Measurements from ENCODE around the gene GALNTL6.
A peak's percentile ranks its signal among the peaks of the same experiment; 100 is the strongest.

The GALNTL6 gene

DNA sequence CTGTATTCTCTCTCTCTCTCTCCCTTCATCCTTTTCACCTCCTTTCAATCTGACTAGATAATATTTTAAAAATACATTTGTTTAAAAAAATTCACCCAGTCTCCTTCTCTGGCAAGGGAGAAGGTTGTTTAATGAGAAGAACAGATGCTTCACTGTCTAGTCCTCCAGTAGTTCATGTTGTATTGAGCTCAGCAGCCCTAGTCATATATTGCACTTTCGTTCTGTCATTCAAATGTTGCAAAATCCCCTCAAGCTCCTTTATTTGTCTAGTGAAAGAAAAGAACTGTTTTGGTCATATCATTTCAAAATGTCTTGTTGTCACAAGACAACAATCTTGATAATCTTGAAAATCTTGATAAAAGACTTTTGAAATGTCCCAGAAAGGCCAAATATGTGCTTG is 248.0 kb downstream of the GALNTL6 start:
- no peak overlapping the region for H3K4me3 ChIP-seq (ENCODE audit: low read length)
- H3K9ac ChIP-seq (ENCODE audit: low read length) = no peak overlapping the region
- H3K36me3 ChIP-seq (ENCODE audit: control insufficient read depth, insufficient read depth, low read length, severe bottlenecking) = no peaks in the 10 kb centered on the region
- H3K4me1 ChIP-seq (ENCODE audit: control insufficient read depth, insufficient read depth, low read length) = no peaks in the 10 kb centered on the region
- DNase-seq (ENCODE audit: low read depth) = peak; percentile 5
- no peaks in the 10 kb centered on the region for H3K27me3 ChIP-seq (replicated peaks; ENCODE audit: control insufficient read depth, insufficient read depth, low read length)
- no peaks in the 10 kb centered on the region for H3K9me3 ChIP-seq (ENCODE audit: control insufficient read depth, low read length)

DNA sequence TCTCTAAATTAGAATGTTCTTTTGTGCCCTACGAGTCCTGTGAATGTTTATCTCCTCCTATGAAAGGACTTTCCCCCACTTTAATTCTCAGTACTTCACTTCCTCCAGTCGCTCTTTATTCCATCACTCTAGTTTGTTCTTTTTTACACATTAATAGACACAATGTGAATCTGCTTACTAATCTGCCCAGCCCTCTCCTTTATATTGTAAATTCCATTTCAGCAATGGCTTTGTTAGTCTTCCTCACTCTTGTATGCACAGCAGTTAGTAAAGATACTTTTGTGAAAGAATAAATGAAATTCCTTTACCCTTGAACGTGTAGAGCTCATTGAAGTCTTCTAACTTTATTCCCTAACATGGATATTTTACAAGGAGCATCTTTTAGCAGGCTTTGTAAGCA is 255.3 kb downstream of the GALNTL6 start:
- no peak overlapping the region for H3K9ac ChIP-seq (ENCODE audit: low read length)
- no peaks in the 10 kb centered on the region for H3K36me3 ChIP-seq (ENCODE audit: control insufficient read depth, insufficient read depth, low read length, severe bottlenecking)
- DNase-seq (ENCODE audit: low read depth) = no peak
- H3K4me3 ChIP-seq (ENCODE audit: low read length) = no peak overlapping the region
- H3K4me1 ChIP-seq (ENCODE audit: control insufficient read depth, insufficient read depth, low read length) = no peaks in the 10 kb centered on the region
- no peaks in the 10 kb centered on the region for H3K9me3 ChIP-seq (ENCODE audit: control insufficient read depth, low read length)
- H3K27me3 ChIP-seq (replicated peaks; ENCODE audit: control insufficient read depth, insufficient read depth, low read length) = no peaks in the 10 kb centered on the region

DNA sequence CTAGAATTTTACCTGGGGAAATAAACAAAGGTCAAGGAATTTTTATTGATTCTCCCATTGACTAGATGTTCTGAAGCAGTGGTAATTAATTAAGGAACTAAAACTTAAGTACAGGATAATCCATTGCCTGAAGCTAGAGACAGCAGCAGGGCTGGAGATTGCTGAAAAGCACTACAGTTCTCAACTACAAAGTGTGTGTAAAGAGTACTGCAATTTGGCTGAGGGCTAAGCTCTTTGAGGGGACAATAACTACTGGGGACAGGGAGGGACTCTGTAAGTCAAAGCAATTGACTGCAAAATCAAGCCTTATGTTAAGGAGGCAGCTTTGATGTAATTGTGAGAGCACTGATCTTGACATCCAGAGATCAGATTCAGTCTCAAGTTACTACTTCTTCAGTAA is 260.4 kb downstream of the GALNTL6 start:
- Histone ChIP-seq H3K9me3 (ENCODE audit: control insufficient read depth, low read length) (no peaks in the 10 kb centered on the region), H3K4me3 (ENCODE audit: low read length) (no peak overlapping the region), H3K27me3 (replicated peaks; ENCODE audit: control insufficient read depth, insufficient read depth, low read length) (no peaks in the 10 kb centered on the region), H3K4me1 (ENCODE audit: control insufficient read depth, insufficient read depth, low read length) (no peaks in the 10 kb centered on the region), H3K36me3 (ENCODE audit: control insufficient read depth, insufficient read depth, low read length, severe bottlenecking) (no peaks in the 10 kb centered on the region), H3K9ac (ENCODE audit: low read length) (no peak overlapping the region)
- DNase-seq (ENCODE audit: low read depth) = no peak

DNA sequence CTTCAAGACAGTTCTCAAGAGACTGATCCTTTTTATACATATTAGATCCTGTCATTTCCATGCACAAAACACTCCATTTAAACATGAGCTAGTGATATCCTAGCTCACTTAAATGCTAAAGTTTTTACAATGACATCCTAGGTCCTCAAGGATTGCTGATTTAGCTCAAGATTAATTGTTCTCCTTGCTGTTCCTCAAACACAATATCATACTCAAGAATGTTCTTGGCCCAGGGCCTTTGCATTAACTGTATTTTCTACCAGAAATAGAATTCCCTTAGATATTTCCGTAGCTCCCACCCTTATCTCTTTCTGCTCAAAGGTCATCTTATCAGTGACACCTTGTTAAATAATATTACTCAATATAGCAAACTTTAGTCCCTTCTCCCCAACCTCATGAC is 270.1 kb downstream of the GALNTL6 start:
- H3K4me1 ChIP-seq (ENCODE audit: control insufficient read depth, insufficient read depth, low read length) = no peaks in the 10 kb centered on the region
- no peaks in the 10 kb centered on the region for H3K9me3 ChIP-seq (ENCODE audit: control insufficient read depth, low read length)
- no peak overlapping the region for H3K4me3 ChIP-seq (ENCODE audit: low read length)
- DNase-seq (ENCODE audit: low read depth) = no peak
- no peaks in the 10 kb centered on the region for H3K27me3 ChIP-seq (replicated peaks; ENCODE audit: control insufficient read depth, insufficient read depth, low read length)
- no peak overlapping the region for H3K9ac ChIP-seq (ENCODE audit: low read length)
- H3K36me3 ChIP-seq (ENCODE audit: control insufficient read depth, insufficient read depth, low read length, severe bottlenecking) = no peaks in the 10 kb centered on the region

GRCh38 chr4:172088556-172088955 is 275.4 kb downstream of the GALNTL6 start:
- no peaks in the 10 kb centered on the region for H3K27me3 ChIP-seq (replicated peaks; ENCODE audit: control insufficient read depth, insufficient read depth, low read length)

DNA sequence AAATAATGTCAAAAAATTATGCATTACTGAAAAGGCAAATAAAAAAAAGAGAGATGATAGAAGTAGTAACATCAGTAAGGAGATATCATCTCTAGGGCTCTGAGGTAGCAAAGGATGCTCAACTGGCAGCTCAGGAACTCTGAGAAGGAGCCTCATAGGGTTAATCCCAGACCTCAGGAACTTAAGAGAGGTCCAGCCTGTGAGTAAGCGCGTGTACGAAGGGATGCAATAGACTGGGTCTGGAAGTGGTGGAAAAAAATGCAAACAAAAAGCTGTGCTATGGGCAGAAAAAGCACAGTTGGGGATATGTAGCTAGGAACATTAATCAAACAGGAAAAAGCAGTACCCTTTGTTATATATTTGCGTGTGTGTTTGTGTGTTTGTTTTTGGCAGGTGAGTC is 282.0 kb downstream of the GALNTL6 start:
- no peak overlapping the region for H3K4me3 ChIP-seq (ENCODE audit: low read length)
- no peaks in the 10 kb centered on the region for H3K4me1 ChIP-seq (ENCODE audit: control insufficient read depth, insufficient read depth, low read length)
- DNase-seq (ENCODE audit: low read depth) = no peak
- H3K9ac ChIP-seq (ENCODE audit: low read length) = no peak overlapping the region
- no peaks in the 10 kb centered on the region for H3K36me3 ChIP-seq (ENCODE audit: control insufficient read depth, insufficient read depth, low read length, severe bottlenecking)
- no peaks in the 10 kb centered on the region for H3K9me3 ChIP-seq (ENCODE audit: control insufficient read depth, low read length)
- no peaks in the 10 kb centered on the region for H3K27me3 ChIP-seq (replicated peaks; ENCODE audit: control insufficient read depth, insufficient read depth, low read length)

More at GRCh38 chr4:172088556-172088955, 275.4 kb downstream of the GALNTL6 start:
- Histone ChIP-seq H3K9me3 (ENCODE audit: control insufficient read depth, low read length) (no peaks in the 10 kb centered on the region), H3K36me3 (ENCODE audit: control insufficient read depth, insufficient read depth, low read length, severe bottlenecking) (no peaks in the 10 kb centered on the region), H3K4me1 (ENCODE audit: control insufficient read depth, insufficient read depth, low read length) (no peaks in the 10 kb centered on the region), H3K9ac (ENCODE audit: low read length) (no peak overlapping the region), H3K4me3 (ENCODE audit: low read length) (no peak overlapping the region)
- DNase-seq (ENCODE audit: low read depth) = no peak

DNA sequence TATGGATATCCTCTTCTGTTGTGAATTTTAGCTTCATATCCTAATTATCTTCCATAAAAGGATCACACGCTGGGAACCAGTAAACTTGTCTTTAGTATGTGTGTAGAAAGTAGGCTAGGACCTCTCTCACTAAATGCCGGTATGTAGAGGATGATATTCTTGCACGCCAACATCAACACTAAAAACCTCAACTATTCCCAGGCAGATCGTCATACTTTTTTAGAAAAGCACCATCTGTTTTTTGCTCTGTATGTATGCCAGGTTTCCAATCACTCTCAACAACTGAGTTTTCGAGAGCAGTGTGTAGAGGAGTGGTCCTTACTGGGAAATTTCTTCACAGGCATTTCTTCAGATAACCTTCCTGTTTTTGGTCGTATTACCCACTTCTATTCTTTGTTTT is 283.6 kb downstream of the GALNTL6 start:
- Histone ChIP-seq H3K4me3 (ENCODE audit: low read length) (no peak overlapping the region), H3K27me3 (replicated peaks; ENCODE audit: control insufficient read depth, insufficient read depth, low read length) (no peaks in the 10 kb centered on the region), H3K36me3 (ENCODE audit: control insufficient read depth, insufficient read depth, low read length, severe bottlenecking) (no peaks in the 10 kb centered on the region), H3K4me1 (ENCODE audit: control insufficient read depth, insufficient read depth, low read length) (no peaks in the 10 kb centered on the region), H3K9ac (ENCODE audit: low read length) (no peak overlapping the region), H3K9me3 (ENCODE audit: control insufficient read depth, low read length) (no peaks in the 10 kb centered on the region)
- no peak for DNase-seq (ENCODE audit: low read depth)

DNA sequence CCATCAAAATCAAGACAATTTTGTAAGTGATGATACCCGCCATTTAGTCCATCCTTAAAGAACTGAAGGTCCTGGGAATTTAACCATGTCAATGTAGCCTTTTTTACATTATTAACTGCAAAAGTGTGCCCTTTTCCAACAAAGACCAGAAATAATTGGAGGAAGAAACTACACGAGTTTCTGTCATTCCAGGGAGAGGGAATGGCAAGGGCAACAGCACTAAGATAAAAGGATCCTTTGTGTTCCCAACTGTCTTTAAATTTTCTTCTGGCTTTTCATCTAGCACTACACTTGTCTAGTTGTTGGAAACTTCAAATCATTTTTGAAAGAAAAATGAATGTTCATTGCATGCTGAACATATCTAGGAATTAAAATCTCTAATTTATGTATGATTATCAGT is 286.2 kb downstream of the GALNTL6 start:
- Histone ChIP-seq H3K4me3 (ENCODE audit: low read length) (no peak overlapping the region), H3K9ac (ENCODE audit: low read length) (no peak overlapping the region), H3K36me3 (ENCODE audit: control insufficient read depth, insufficient read depth, low read length, severe bottlenecking) (no peaks in the 10 kb centered on the region), H3K27me3 (replicated peaks; ENCODE audit: control insufficient read depth, insufficient read depth, low read length) (no peaks in the 10 kb centered on the region), H3K9me3 (ENCODE audit: control insufficient read depth, low read length) (no peaks in the 10 kb centered on the region), H3K4me1 (ENCODE audit: control insufficient read depth, insufficient read depth, low read length) (no peaks in the 10 kb centered on the region)
- no peak for DNase-seq (ENCODE audit: low read depth)

- Histone ChIP-seq H3K4me3 (ENCODE audit: low read length) (no peak overlapping the region), H3K27me3 (replicated peaks; ENCODE audit: control insufficient read depth, insufficient read depth, low read length) (no peaks in the 10 kb centered on the region), H3K9me3 (ENCODE audit: control insufficient read depth, low read length) (no peaks in the 10 kb centered on the region), H3K36me3 (ENCODE audit: control insufficient read depth, insufficient read depth, low read length, severe bottlenecking) (no peaks in the 10 kb centered on the region), H3K4me1 (ENCODE audit: control insufficient read depth, insufficient read depth, low read length) (no peaks in the 10 kb centered on the region), H3K9ac (ENCODE audit: low read length) (no peak overlapping the region)
- DNase-seq (ENCODE audit: low read depth) = no peak
These were observed 290.3 kb downstream of the GALNTL6 start for GRCh38 chr4:172103456-172103855.

GRCh38 chr4:172104539-172104938 is 291.3 kb downstream of the GALNTL6 start:
- H3K4me3 ChIP-seq (ENCODE audit: low read length) = no peak overlapping the region

GRCh38 chr4:172105918-172106317 is 292.7 kb downstream of the GALNTL6 start:
- no peaks in the 10 kb centered on the region for H3K4me1 ChIP-seq (ENCODE audit: control insufficient read depth, insufficient read depth, low read length)
- no peak for DNase-seq (ENCODE audit: low read depth)
- no peaks in the 10 kb centered on the region for H3K36me3 ChIP-seq (ENCODE audit: control insufficient read depth, insufficient read depth, low read length, severe bottlenecking)
- H3K27me3 ChIP-seq (replicated peaks; ENCODE audit: control insufficient read depth, insufficient read depth, low read length) = no peaks in the 10 kb centered on the region
- no peak overlapping the region for H3K4me3 ChIP-seq (ENCODE audit: low read length)
- H3K9me3 ChIP-seq (ENCODE audit: control insufficient read depth, low read length) = no peaks in the 10 kb centered on the region
- H3K9ac ChIP-seq (ENCODE audit: low read length) = no peak overlapping the region

More at GRCh38 chr4:172104539-172104938, 291.3 kb downstream of the GALNTL6 start:
- Histone ChIP-seq H3K9me3 (ENCODE audit: control insufficient read depth, low read length) (no peaks in the 10 kb centered on the region), H3K9ac (ENCODE audit: low read length) (no peak overlapping the region), H3K36me3 (ENCODE audit: control insufficient read depth, insufficient read depth, low read length, severe bottlenecking) (no peaks in the 10 kb centered on the region), H3K27me3 (replicated peaks; ENCODE audit: control insufficient read depth, insufficient read depth, low read length) (no peaks in the 10 kb centered on the region), H3K4me1 (ENCODE audit: control insufficient read depth, insufficient read depth, low read length) (no peaks in the 10 kb centered on the region)
- peak; percentile 6 for DNase-seq (ENCODE audit: low read depth)

DNA sequence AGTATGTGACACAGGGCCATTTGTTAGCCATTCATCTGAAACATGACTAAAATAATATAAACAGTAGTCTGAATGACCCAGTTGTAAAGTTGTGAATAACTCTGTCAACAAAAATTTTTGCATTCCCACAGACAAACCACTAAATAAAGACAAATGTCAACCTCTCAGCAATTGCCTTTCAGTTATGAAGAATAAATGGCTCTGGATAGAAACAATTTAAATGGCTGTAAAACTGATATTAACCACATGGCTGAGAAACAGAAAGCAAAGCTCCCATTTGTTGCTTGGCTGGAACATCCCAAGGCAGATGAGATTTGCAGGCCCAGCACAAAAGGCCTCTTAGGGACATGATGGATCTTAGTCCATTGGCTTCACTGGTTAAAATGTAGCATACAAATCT is 296.3 kb downstream of the GALNTL6 start:
- no peak overlapping the region for H3K4me3 ChIP-seq (ENCODE audit: low read length)
- no peaks in the 10 kb centered on the region for H3K9me3 ChIP-seq (ENCODE audit: control insufficient read depth, low read length)
- no peaks in the 10 kb centered on the region for H3K36me3 ChIP-seq (ENCODE audit: control insufficient read depth, insufficient read depth, low read length, severe bottlenecking)
- no peaks in the 10 kb centered on the region for H3K27me3 ChIP-seq (replicated peaks; ENCODE audit: control insufficient read depth, insufficient read depth, low read length)
- H3K4me1 ChIP-seq (ENCODE audit: control insufficient read depth, insufficient read depth, low read length) = no peaks in the 10 kb centered on the region
- no peak for DNase-seq (ENCODE audit: low read depth)
- H3K9ac ChIP-seq (ENCODE audit: low read length) = no peak overlapping the region

Measured in adipocyte (in vitro differentiated cells).